Measurements from ENCODE around the gene MOB3C.
A peak's percentile ranks its signal among the peaks of the same experiment; 100 is the strongest.

Gene MOB3C

DNA sequence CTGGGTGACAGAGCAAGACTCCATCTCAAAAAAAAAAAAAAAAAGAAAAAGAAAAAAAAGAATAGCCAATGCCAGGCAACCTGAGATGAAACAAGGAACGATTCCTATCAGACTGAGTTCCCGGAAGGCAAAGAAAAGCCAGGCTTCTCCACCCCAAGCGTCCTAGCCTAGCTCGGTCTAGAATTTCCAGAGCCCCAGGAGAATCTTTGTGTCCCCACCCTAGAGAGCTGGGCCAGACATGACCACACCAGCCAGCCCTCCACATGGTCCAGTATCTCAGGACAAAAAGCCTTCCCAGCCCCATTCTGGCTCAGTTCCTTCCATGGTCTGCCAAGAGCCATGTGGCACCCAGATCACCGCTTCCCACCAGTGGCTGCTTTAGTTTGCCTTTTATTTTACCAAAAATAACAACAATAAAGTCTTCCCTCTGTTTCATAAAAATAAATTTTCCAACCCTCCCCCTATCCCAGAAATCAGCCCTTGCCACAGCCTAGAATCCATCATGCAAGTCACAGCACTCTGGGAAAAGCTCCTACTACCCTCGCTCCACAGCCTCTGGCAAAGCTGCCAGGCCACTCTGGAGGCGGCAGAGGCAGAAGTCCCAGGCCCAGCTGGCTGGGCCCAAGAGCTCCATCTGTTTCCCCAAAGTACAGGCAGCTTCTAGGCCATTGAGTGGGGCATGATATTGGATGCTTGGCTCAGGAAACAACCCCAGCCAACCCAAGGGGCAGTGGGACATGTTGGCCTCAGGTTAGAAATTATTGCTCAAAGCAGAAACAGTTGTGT, 9.1 kb downstream of the MOB3C start:
- H3K4me3 ChIP-seq (ENCODE audit: low read depth, low read length): no peak overlapping the region

DNA sequence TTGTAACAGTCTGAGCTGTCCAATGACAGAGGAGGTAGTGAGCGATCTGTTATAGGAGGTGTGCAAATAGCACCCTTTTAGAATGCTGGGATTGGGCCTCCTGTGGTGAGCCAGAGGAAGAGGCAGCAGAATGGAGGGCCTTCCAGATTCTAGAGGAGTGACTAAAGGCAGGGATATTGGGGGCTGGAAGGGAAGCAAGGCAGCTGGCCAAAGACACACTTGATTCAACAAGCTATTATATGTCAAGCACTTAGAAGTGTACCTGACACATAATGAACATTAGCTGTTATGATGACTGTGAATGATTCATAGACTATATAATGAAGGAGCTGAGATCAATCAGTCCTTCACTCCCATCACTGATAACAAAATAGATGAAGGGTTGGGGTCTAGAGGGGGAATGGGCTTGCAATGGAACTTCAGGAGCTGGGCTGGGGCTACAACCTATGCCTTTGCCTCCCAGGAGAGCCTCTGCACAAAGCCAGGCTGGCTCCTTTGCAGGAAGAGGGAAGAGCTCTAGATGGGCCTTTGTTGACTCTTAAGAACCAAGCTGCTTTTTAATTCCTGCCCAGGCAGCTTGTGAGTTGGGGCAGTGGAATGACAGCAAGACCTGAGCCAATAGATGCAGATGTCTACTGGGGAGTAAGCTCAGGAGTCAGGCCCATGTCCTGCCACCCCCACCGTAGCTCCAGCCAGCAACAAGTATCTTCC, 10.2 kb downstream of the MOB3C start:
- H3K4me3 ChIP-seq (ENCODE audit: low read depth, low read length): no peak overlapping the region

DNA sequence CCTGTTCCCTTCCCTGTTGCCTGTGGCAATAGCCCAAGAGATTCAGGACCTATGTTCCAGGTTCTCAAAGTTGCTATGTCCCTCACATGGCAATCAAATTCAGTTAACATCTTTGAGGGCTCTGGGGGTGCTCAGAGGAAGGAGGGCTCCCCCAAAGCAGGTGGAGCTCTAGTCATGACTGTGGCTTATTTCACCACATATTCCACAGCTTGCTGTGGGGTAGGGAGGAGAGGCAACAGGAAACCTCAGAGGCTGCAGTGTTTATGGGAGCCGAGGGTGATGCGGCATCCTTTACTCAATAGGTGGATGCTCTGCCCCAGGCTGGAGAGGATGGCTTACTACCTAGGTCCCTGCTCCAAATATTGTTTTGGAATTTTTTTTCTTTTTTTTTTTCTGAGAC, 11.4 kb downstream of the MOB3C start:
- no peak overlapping the region for H3K4me3 ChIP-seq (ENCODE audit: low read depth, low read length)

DNA sequence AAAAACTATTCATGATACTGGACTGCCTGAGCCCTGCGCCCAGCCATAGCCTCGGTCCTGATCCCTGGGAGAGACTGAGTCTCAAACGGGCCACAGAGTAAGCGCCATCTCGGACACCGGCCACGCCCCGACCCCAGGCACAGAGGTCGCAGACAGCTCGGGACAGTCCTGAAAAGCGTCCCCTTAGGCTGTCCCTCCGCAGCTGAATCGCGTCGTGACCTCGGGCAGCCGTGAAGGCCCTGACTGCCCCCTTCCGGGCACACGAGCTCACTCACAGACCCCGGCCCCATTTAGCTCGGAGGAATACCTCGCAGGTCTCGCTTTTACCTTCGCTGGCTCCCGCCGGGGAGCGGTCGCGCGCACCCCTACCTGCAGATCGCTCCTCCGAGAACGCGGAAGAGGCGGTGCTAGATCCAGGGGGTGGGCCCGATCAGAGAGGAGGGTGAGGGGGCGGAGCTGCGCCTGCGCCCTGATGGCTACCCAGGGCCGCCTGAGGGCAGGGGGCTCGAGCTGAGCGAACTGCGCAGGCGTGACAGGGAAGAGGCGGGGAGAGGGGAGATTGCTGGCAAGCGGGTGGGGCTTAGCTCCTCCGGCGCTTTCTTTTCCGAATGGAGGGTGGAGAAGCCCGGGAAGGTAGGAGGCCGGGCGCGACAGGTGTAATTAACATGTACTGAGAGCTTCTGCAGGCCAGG, 12.6 kb downstream of the MOB3C start, which contains the start of gene MKNK1:
Gene MKNK1, minus strand, starts transcription at position 411 of the 692 bp plus-strand sequence. CDS start 20,941 bp downstream, outside the sequence.
- H3K4me3 ChIP-seq (ENCODE audit: low read depth, low read length): peak within 1 kb of the TSS; percentile 76

DNA sequence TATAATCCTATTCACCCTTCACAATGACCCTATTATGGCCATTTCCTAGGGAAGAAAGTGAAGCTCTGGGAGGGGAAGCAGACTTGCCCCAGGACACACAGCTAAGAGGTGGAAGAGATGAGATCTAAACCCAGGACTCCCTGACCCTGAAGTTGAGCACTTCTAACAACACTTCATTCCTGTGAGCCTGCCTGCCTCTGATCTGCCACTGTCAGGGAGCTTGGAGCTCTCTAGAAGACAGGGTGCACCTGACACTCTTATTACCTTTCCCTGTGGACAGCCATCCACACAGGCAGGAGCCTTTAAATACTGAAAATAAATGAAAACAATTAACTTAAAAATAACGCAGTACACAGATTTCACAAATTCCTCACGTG, 13.1 kb downstream of the MOB3C start:
- peak overlapping the region; percentile 76 for H3K4me3 ChIP-seq (ENCODE audit: low read depth, low read length)

DNA sequence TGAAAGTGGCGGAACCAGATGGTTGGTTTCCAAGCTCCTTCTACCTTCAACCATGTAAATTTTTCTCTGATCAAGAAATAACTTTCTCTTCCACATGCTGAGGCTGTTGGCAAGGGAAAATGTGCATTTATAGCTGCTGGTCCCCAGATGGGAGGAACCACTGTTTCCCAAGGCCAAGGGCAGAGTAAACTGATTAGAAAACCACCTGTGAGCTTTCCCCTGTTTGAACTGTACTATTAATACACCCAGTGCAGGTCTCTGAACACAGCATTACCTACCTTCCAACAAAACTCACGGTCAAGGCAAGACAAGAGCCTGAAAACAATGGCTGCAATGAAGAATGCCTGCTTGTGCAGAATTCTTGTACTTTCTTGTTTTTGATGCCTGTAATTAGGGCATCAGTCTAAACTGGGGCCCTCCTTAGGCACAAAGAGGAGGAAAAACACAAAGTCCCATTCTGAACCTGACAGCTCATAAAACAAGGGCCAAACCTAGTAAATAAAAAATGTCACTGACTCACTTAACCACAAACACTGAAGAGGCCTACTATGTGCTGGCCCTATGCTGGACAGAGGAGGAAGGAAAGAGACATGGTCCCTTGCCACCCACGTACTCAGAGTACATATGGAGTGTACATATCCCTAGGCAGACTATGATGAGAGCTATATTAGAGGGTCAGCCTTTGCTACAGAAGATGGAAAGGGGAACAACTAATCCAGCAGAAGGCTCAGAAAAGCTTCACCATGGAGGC, 15.2 kb downstream of the MOB3C start:
- H3K4me3 ChIP-seq (ENCODE audit: low read depth, low read length): no peak overlapping the region

DNA sequence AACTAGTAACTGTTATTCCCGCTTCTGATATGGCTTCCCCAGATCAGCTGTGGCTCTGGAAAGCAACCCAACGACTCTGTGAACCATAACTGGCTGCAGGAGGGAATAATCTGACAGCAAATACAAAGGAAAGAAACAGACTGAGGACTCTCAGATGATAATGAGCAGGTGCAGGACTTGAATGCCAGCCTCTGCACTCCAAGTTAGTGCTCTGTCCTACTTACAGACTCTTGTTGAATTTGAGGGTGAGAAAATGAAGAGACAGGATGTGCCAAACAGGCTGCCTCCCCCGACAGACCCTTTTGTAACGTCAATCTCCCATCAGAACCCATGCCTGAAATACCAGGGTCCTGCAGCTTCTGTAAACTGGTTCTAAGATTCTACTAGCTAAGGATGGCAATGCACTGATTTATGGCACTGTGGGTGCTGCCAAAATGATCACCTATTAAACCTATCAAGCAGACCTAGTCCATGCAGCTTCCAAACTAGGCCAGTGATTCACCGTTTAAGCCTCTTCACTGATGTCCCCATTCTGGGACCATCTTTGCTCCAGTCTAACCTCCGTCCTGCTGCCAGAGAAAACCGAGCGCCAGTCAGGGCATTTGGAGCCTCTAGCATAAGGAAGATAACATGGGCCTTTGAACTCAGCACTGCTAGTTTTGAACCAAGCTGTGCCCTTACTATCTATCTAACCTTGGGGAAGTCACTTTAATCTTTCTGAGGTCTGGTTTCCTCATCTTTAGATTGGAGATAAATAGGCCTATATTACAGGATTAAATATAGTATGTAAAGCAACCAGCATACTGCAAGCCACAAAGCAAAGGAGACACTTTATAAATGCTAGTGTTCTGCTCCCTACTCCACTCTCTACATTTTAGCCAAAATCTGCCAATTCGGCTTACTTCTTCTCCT, 17.3 kb downstream of the MOB3C start:
- no peak overlapping the region for H3K4me3 ChIP-seq (ENCODE audit: low read depth, low read length)

DNA sequence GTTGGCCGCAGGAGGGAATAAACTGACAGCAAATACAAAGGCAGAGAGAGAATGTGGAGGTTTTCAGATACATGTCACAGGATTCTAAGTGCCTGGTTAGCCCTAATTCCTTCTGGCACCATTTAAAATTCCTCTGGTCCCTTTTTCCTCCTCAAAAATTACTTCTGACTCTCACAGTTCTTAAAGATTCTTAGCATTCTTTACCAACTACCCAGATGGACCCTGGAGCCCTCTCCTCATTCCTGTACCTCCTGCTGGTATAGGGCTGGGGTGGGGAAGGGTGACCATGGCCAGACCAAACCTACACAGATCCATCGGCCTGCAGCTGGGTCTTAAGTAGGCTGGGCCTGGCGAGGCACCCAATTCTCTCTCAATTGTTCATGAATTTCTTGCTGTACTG, 19.8 kb downstream of the MOB3C start:
- H3K4me3 ChIP-seq (ENCODE audit: low read depth, low read length): no peak overlapping the region

DNA sequence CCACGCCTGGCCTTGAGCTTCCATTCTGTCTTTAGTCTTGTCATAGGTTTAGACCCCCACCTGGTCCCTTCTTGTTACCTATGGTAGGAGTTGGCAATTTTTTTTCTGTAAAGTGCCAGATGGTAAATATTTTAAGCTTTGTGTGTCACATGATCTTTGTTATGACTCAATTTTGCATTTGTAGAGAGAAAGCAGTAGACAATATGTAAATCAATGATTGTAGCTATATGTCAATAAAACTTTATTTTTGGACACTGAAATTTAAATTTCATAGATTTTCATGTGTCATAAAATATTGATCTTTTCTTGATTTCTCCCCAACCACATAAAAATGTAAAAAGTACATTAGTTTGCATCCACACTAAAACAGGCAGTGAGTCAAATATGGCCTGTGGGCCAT, 20.6 kb downstream of the MOB3C start:
- H3K4me3 ChIP-seq (ENCODE audit: low read depth, low read length): no peak overlapping the region

DNA sequence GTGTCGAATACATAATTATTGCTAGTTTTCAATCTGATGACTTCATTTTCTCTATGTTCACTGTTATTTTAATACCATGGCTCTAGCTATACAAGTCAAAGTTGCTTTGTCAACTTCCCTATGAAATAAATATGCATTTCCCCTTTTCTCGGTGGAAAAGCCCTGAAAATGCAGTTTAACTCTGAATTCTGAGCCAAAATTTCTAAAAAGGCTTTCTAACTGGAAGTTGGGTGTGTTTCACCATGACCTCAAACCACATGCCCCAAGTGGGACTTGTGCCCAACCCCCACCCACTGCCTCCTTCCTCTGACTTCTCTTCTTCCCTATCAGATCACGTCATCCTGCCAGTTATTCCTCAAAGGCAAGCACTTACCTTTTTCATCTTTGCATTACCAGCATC, 21.5 kb downstream of the MOB3C start:
- no peak overlapping the region for H3K4me3 ChIP-seq (ENCODE audit: low read depth, low read length)

DNA sequence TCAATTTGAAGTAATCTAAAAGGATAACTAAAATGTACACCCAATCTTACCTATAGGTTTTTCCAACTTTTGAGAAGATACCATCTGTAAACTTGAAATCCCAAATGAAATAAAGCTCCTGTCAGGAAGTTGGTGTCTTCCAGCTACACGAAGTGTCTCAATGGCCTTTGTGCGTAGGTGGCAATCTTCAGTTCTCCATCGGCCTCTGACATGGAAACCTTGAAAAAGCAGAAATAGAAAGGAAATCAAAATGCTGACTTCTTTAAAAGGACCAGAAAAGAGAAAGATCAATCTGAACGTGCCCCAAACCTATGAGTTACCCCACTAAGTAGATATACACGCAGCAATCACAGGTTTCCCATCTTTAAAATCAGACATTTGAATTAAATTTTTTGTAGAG, 22.5 kb downstream of the MOB3C start:
- H3K4me3 ChIP-seq (ENCODE audit: low read depth, low read length): no peak overlapping the region

DNA sequence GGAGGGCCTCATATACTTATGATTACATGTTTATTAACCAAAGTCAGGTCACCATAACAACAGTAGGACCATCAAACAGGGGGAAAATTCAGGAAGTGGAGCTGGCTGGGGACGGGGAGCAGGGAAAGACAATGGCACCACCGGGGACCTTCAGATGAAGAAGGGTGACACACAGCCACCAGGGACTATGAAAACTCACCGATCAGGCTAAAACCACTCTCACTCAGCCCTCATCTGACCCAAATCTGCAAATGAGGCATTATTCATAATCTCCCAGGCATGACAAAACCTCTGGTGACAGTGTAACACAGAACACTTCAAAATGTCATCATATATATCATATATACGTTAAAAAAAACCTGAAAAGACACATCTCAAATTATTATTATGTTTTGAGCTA, 23.8 kb downstream of the MOB3C start:
- H3K4me3 ChIP-seq (ENCODE audit: low read depth, low read length): no peak overlapping the region

DNA sequence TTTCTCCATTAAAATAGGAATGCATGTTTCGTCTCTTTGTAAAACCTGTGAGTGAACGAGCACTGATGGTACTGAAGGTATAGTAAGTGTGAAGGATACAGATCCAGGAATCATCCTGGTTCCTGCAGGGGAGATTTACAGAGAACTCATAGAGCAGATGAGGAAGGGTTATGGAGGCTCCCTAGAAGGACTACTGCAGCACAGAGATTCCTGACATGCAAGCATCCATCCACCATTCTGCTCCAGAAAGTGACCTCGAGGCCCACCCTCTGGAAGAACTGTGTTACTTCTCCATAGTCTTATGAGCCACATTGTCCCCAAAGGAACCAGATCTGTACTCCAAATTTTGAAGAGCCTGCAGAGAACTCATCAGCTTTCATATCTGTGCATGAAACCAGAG, 27.1 kb downstream of the MOB3C start:
- H3K4me3 ChIP-seq (ENCODE audit: low read depth, low read length): no peak overlapping the region

DNA sequence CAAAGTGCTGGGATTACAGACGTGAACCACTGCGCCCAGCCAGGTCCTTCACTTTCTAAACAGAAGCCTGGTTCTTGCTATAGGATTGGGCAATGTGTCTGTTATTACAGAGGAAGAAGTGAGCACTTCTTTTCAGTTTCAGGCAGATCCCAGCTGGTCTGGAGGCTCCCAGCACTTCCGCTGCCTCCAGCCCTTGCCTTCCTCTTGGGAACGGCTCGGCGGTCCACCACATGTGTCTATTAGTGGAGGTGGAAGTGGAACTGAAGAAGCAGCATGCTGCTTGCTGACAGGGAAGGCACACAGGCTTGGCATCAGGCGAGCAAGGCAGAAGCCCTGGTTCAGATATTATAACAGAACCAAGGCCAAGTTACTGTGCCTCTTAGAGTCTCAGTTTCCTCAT, 29.5 kb downstream of the MOB3C start:
- no peak overlapping the region for H3K4me3 ChIP-seq (ENCODE audit: low read depth, low read length)

DNA sequence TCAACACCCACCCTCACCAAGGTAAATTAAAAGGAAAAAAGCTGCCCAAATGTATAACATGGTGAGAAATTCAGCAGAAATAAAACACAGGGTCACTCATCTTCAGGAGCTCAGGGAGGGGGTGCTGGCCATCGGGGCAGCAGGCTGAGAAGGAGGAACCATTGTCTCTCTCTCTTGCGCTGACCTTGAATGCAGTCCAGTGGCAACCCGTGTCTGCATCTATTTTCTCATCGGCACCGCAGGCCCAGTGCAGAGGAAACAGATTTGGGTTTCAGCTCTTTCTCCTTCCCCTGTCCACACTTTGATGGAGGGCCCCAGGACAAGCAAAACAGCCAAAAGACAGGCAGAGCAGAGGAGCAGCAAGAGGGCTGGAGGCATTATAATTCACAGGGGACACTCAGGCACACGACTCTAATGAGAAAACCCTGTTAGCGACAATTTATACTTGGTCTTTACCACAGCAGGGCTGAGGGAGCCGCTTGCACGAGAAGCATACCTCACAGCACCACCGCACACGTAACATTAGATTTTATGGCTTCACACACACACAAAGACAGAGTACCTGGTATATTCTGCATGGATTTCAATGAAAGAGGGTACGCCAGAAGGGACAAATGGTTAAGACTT, 31.2 kb downstream of the MOB3C start:
- no peak overlapping the region for H3K4me3 ChIP-seq (ENCODE audit: low read depth, low read length)

DNA sequence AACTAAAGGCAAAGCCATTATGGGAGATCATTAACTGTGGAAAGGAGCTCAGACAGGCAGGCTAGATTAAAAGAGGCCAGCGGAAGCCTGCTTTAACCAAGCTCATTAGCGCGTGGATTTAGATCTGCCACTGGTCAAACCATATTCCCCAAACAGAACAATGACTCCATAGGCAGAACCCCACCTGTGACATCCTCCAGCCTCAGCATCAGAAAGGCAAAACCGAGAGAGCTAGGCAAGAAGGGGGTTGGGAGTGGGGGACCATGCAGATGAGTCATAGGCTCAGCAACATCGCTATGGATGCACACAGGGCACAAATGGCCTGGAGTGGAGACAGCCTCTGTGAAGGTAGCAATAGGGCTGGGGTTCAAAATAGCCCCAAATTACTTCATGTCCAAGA, 33.1 kb downstream of the MOB3C start:
- no peak overlapping the region for H3K4me3 ChIP-seq (ENCODE audit: low read depth, low read length)

DNA sequence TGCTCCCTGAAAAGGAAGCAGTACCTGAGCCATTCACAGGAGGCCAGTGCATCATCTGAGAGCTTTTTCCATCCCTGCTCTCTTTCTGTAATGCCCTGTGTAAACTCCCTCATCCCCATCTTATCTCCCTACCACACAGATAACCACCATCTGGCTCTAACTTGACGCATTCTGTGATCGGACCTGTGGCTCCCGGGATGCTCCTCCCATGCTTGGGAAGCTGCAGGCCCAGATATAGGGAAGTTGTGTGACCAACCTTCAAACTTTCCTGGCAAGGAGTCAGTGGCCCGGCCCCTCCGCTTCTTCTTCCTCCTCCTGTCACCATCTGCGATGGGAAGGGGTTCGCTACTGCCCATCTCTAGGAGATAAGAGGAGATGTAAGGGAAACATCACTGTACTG, 33.6 kb downstream of the MOB3C start:
- no peak overlapping the region for H3K4me3 ChIP-seq (ENCODE audit: low read depth, low read length)

DNA sequence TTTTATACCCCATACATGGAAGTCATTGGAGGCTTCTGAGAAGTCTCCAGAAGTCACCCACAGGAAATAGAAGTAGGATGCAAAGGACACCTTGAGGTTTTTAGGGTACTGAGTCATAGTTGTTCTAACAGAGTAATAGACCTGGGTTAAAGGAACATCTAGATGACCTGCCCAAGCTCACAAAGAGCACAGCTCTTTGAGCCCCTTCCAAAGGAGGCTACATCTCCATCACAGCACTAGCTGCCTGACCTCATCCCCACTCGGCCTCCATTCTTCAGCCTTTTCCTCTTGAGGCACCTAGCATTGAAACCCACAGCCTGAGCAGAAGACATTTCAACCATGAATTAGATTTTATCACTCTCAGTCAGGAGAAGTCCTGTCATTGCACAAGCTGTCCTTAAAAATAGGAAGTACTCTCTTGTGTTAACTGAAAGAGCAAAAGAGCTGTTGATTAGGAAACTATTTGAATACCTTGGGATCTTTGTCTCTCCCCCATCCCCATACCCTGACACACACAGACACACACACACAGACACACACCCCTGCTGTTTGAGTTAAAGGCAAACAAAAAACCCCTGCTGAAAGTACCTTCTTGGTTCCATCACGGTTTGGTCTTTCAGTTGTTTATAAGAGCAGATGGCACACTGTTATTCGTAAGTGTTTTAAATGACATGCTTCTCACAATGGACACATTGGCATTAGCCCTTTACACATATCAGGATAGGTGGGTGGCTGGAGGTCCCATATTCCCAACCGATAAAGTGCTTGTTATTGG, 34.7 kb downstream of the MOB3C start:
- no peak overlapping the region for H3K4me3 ChIP-seq (ENCODE audit: low read depth, low read length)
